Measurements from ENCODE around the gene NONO. TPM values are rescaled to one million over a fixed set of nuclear protein-coding genes. Genes with fewer than 3 reads are reported as not detected.
A peak's percentile ranks its signal among the peaks of the same experiment; 100 is the strongest.

The NONO gene
- total RNA-seq, 1 experiment from 2014 or later, result 292 TPM

- POLR2A ChIA-PET, result no interaction called here
- no TSS peak for BruUV-seq (replicated peaks)
- Mint-ChIP-seq H3K36me3 (ENCODE audit: insufficient read depth, unreplicated experiment) (peaks cover 26% of the 10 kb centered on the region), H3K27me3 (ENCODE audit: insufficient read depth, unreplicated experiment) (peaks cover 34% of the 10 kb centered on the region), H3K27ac (ENCODE audit: low read depth, unreplicated experiment) (no peak overlapping the region), H3K4me3 (ENCODE audit: unreplicated experiment) (no peak overlapping the region), H3K4me1 (ENCODE audit: insufficient read depth, unreplicated experiment) (peaks cover 8% of the 10 kb centered on the region), H3K9me3 (ENCODE audit: unreplicated experiment) (no peaks in the 10 kb centered on the region)
- intact Hi-C loops (cut with micrococcal nuclease), result loop anchor here (5.0 kb wide), 1 partner anchor 116 kb away; the partner anchor contains the start of gene TAF1
- CTCF ChIA-PET, result no interaction called here
- no peak for TF ChIP-seq CTCF (IDR thresholded peaks at IDR 0.05; ENCODE audit: unreplicated experiment)
- no peak for DNase-seq (ENCODE audit: unreplicated experiment)
These were observed 32.6 kb upstream of the NONO start for GRCh38 chrX:71250841-71251240.

- no peak overlapping the region for H3K27ac Mint-ChIP-seq (ENCODE audit: low read depth, unreplicated experiment)
- peaks cover 23% of the 10 kb centered on the region for H3K36me3 Mint-ChIP-seq (ENCODE audit: insufficient read depth, unreplicated experiment)
- ChIA-PET POLR2A (no interaction called here), CTCF (no interaction called here)
- no peak overlapping the region for H3K4me3 Mint-ChIP-seq (ENCODE audit: unreplicated experiment)
- BruUV-seq (replicated peaks), result no TSS peak
- peaks cover 28% of the 10 kb centered on the region for H3K27me3 Mint-ChIP-seq (ENCODE audit: insufficient read depth, unreplicated experiment)
- intact Hi-C loops (cut with micrococcal nuclease), result loop anchor here (5.0 kb wide), 1 partner anchor 116 kb away; the partner anchor contains the start of gene TAF1
- no peak for DNase-seq (ENCODE audit: unreplicated experiment)
- no peaks in the 10 kb centered on the region for H3K9me3 Mint-ChIP-seq (ENCODE audit: unreplicated experiment)
- H3K4me1 Mint-ChIP-seq (ENCODE audit: insufficient read depth, unreplicated experiment), result peaks cover 8% of the 10 kb centered on the region
- TF ChIP-seq CTCF (IDR thresholded peaks at IDR 0.05; ENCODE audit: unreplicated experiment), result no peak
These were observed 31.9 kb upstream of the NONO start for GRCh38 chrX:71251466-71251973.

- Mint-ChIP-seq H3K4me1 (ENCODE audit: insufficient read depth, unreplicated experiment) (peaks cover 8% of the 10 kb centered on the region), H3K27ac (ENCODE audit: low read depth, unreplicated experiment) (peak overlapping the region; percentile 29), H3K36me3 (ENCODE audit: insufficient read depth, unreplicated experiment) (peaks cover 17% of the 10 kb centered on the region), H3K27me3 (ENCODE audit: insufficient read depth, unreplicated experiment) (peaks cover 21% of the 10 kb centered on the region), H3K4me3 (ENCODE audit: unreplicated experiment) (no peak overlapping the region), H3K9me3 (ENCODE audit: unreplicated experiment) (no peaks in the 10 kb centered on the region)
- no peak for TF ChIP-seq CTCF (IDR thresholded peaks at IDR 0.05; ENCODE audit: unreplicated experiment)
- ChIA-PET POLR2A (no interaction called here), CTCF (interaction anchor here (0.6 to 0.7 kb wide), 2 partner anchors 94 to 400 kb away, joined by 3 read pairs; no protein-coding TSS in a partner anchor)
- BruUV-seq (replicated peaks), result no TSS peak
- intact Hi-C loops (cut with micrococcal nuclease), result loop anchor here (5.0 kb wide), 1 partner anchor 115 kb away; the partner anchor contains the start of gene TAF1
- DNase-seq (ENCODE audit: unreplicated experiment), result no peak
These were observed 31.2 kb upstream of the NONO start for GRCh38 chrX:71252221-71252620.

GRCh38 chrX:71253253-71254091 lies 30.0 kb upstream of the NONO start:
- H3K27ac Mint-ChIP-seq (ENCODE audit: low read depth, unreplicated experiment), result peak overlapping the region; percentile 82

More at GRCh38 chrX:71253253-71254091, 30.0 kb upstream of the NONO start:
- Mint-ChIP-seq H3K36me3 (ENCODE audit: insufficient read depth, unreplicated experiment) (peaks cover 15% of the 10 kb centered on the region), H3K27me3 (ENCODE audit: insufficient read depth, unreplicated experiment) (peaks cover 10% of the 10 kb centered on the region), H3K9me3 (ENCODE audit: unreplicated experiment) (no peaks in the 10 kb centered on the region), H3K4me1 (ENCODE audit: insufficient read depth, unreplicated experiment) (peaks cover 8% of the 10 kb centered on the region), H3K4me3 (ENCODE audit: unreplicated experiment) (peak overlapping the region; percentile 92)
- TF ChIP-seq CTCF (IDR thresholded peaks at IDR 0.05; ENCODE audit: unreplicated experiment), result peak; percentile 22
- peak; percentile 20 for DNase-seq (ENCODE audit: unreplicated experiment)
- no TSS peak for BruUV-seq (replicated peaks)
- ChIA-PET CTCF (interaction anchor here (0.5 to 1.4 kb wide), 4 partner anchors 39 to 1374 kb away, joined by 3 to 6 read pairs (median 3); no protein-coding TSS in a partner anchor), POLR2A (interaction anchor here (0.6 to 3.8 kb wide), 6 partner anchors 28 to 286 kb away, joined by 3 to 64 read pairs (median 12); partner anchors contain the start of genes NONO and TAF1)
- intact Hi-C loops (cut with micrococcal nuclease), result loop anchor here (5.0 kb wide), 1 partner anchor 114 kb away; the partner anchor contains the start of gene TAF1

All from MCF 10A (cell line).